ENCODE measurements around the gene RBM4.

DNA sequence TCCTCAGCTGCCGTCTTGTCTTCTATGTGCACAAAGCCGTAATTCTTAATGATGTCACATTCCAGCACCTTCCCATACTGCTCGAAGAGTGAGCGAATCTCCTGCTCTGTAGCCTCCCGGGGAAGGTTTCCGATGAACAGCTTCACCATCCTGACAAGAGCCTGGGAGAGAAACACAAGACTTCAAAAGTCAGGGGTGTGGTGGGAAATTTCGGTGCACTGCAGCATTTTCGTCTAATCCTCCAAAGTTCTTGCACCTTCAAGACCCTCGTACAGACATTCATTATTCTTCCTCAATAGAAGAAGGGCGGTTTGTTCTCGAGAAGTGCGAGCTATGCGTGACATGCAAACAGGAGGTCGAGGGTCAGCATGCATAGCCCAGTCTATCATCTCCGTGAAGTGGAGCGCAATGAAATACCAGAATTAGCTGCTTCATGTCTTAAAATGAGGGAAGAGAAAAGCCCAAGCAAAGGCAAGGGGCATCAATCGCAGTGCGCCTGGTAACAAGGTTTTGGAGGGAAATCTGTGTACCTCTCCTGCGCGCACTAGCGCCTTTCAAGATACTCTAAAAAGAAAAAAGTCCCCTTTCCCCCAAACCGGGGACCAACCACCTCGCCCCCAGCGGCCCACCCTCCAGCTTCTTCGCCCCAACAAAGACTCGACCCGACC lies 38.6 kb downstream of the RBM4 start:
- TF ChIP-seq POLR2A (IDR thresholded peaks at IDR 0.05; ENCODE audit: borderline replicate concordance, extremely low read depth, insufficient read depth, insufficient read length) (no peak), CEBPB (IDR thresholded peaks at IDR 0.05; ENCODE audit: low read depth) (no peak)
- TF ChIP-seq, protein P1, sequence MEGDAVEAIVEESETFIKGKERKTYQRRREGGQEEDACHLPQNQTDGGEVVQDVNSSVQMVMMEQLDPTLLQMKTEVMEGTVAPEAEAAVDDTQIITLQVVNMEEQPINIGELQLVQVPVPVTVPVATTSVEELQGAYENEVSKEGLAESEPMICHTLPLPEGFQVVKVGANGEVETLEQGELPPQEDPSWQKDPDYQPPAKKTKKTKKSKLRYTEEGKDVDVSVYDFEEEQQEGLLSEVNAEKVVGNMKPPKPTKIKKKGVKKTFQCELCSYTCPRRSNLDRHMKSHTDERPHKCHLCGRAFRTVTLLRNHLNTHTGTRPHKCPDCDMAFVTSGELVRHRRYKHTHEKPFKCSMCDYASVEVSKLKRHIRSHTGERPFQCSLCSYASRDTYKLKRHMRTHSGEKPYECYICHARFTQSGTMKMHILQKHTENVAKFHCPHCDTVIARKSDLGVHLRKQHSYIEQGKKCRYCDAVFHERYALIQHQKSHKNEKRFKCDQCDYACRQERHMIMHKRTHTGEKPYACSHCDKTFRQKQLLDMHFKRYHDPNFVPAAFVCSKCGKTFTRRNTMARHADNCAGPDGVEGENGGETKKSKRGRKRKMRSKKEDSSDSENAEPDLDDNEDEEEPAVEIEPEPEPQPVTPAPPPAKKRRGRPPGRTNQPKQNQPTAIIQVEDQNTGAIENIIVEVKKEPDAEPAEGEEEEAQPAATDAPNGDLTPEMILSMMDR (IDR thresholded peaks at IDR 0.05 in 2 of 3, conservative IDR thresholded peaks at IDR 0.05 in 1 of 3; ENCODE audit: borderline replicate concordance in 1 of 3, insufficient read depth in 1 of 3, low read depth in 2 of 3, low read length in 2 of 3): no peak
- TF ChIP-seq, protein P2, sequence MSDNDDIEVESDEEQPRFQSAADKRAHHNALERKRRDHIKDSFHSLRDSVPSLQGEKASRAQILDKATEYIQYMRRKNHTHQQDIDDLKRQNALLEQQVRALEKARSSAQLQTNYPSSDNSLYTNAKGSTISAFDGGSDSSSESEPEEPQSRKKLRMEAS (IDR thresholded peaks at IDR 0.05): no peak
- TF ChIP-seq, protein P3, sequence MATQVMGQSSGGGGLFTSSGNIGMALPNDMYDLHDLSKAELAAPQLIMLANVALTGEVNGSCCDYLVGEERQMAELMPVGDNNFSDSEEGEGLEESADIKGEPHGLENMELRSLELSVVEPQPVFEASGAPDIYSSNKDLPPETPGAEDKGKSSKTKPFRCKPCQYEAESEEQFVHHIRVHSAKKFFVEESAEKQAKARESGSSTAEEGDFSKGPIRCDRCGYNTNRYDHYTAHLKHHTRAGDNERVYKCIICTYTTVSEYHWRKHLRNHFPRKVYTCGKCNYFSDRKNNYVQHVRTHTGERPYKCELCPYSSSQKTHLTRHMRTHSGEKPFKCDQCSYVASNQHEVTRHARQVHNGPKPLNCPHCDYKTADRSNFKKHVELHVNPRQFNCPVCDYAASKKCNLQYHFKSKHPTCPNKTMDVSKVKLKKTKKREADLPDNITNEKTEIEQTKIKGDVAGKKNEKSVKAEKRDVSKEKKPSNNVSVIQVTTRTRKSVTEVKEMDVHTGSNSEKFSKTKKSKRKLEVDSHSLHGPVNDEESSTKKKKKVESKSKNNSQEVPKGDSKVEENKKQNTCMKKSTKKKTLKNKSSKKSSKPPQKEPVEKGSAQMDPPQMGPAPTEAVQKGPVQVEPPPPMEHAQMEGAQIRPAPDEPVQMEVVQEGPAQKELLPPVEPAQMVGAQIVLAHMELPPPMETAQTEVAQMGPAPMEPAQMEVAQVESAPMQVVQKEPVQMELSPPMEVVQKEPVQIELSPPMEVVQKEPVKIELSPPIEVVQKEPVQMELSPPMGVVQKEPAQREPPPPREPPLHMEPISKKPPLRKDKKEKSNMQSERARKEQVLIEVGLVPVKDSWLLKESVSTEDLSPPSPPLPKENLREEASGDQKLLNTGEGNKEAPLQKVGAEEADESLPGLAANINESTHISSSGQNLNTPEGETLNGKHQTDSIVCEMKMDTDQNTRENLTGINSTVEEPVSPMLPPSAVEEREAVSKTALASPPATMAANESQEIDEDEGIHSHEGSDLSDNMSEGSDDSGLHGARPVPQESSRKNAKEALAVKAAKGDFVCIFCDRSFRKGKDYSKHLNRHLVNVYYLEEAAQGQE (IDR thresholded peaks at IDR 0.05; ENCODE audit: low read depth): no peak
